HepG2 (cell line): ENCODE data around the gene MBLAC1. TPM values are rescaled to one million over a fixed set of nuclear protein-coding genes. Genes with fewer than 3 reads are reported as not detected.

Experiments used
- FUBP1 ChIP-seq: sonication (generic); formaldehyde crosslinking; IDR thresholded peaks from 2 replicates; pipeline ENCODE4 v1.5.1; 2020; ENCODE audit warnings: missing genetic modification reagents, mild to moderate bottlenecking, borderline replicate concordance
- HDAC6 ChIP-seq: fragments of 200-600 bp; sonication (generic); IDR thresholded peaks from 2 replicates; pipeline ENCODE4 v1.7.0; 2017; ENCODE audit warnings: mild to moderate bottlenecking, antibody characterized with exemption, low read length, low read depth
- JUND ChIP-seq: sonication (generic); formaldehyde crosslinking; IDR thresholded peaks from 2 replicates; pipeline ENCODE4 v1.8.0; 2022; ENCODE audit warnings: mild to moderate bottlenecking, missing genetic modification reagents
- MAF1 ChIP-seq: sonication (generic); formaldehyde crosslinking; IDR thresholded peaks from 2 replicates; pipeline ENCODE4 v1.5.0; 2020; ENCODE audit warnings: missing genetic modification reagents, borderline replicate concordance
- NBN ChIP-seq: fragments of 450-650 bp; conservative IDR thresholded peaks from 2 replicates; pipeline ENCODE4 v1.6.1; 2017
- RAD51 ChIP-seq: fragments of 450-650 bp; IDR thresholded peaks from 2 replicates; pipeline ENCODE4 v1.6.1; 2016; ENCODE audit warnings: borderline replicate concordance
- SNAPC2 ChIP-seq: sonication (generic); formaldehyde crosslinking; IDR thresholded peaks from 2 replicates; pipeline ENCODE4 v1.8.1; 2022; ENCODE audit warnings: mild to moderate bottlenecking, missing genetic modification reagents
- STAT5B ChIP-seq: sonication (generic); formaldehyde crosslinking; IDR thresholded peaks from 2 replicates; pipeline ENCODE4 v1.4.0; 2020; ENCODE audit warnings: missing genetic modification reagents
- THAP7 ChIP-seq: sonication (generic); formaldehyde crosslinking; IDR thresholded peaks from 2 replicates; pipeline ENCODE4 v1.8.1; 2023; ENCODE audit warnings: mild to moderate bottlenecking, missing genetic modification reagents
- TMF1 ChIP-seq: sonication (generic); formaldehyde crosslinking; IDR thresholded peaks from 2 replicates; pipeline ENCODE4 v1.8.1; 2022; ENCODE audit warnings: low read depth, missing genetic modification reagents
- ZBTB10 ChIP-seq: sonication (generic); formaldehyde crosslinking; IDR thresholded peaks from 2 replicates; pipeline ENCODE4 v1.4.0; 2020; ENCODE audit warnings: missing genetic modification reagents, borderline replicate concordance
- ZBTB4 ChIP-seq: sonication (generic); formaldehyde crosslinking; IDR thresholded peaks from 2 replicates; pipeline ENCODE4 v1.4.0; 2020; ENCODE audit warnings: missing genetic modification reagents, mild to moderate bottlenecking, borderline replicate concordance
- ZBTB49 ChIP-seq: sonication (generic); formaldehyde crosslinking; IDR thresholded peaks from 2 replicates; pipeline ENCODE4 v1.4.0; 2020; ENCODE audit warnings: missing genetic modification reagents, borderline replicate concordance
- ZEB1 ChIP-seq: IDR thresholded peaks from 2 replicates; pipeline ENCODE4 v1.6.1; 2012; ENCODE audit warnings: mild to moderate bottlenecking, low read depth, inconsistent platforms; ENCODE audit not compliant: insufficient replicate concordance
- ZNF383 ChIP-seq: sonication (generic); formaldehyde crosslinking; IDR thresholded peaks from 2 replicates; pipeline ENCODE4 v1.4.0; 2020; ENCODE audit warnings: missing genetic modification reagents, mild to moderate bottlenecking, borderline replicate concordance
- polyA plus RNA-seq, 8 experiments: library from polyadenylated mRNA; depleted of rRNA in 3 of 8; stranded (reverse) in 7 of 8; unstranded in 1 of 8; fragments of >200 nt; fragmentation: Illumina TruSeq in 4 of 8; extraction: Trizol in 4 of 8; gene quantifications; 2 replicates each; pipeline versions ENCODE4 v1.2.1 to v1.2.3, GENCODE V29; 2011 to 2016; ENCODE audit warnings: low read depth in 4 of 8, missing spikeins in 1 of 8, mixed read lengths in 1 of 8; ENCODE audit not compliant: insufficient read depth in 1 of 8
- total RNA-seq, 5 experiments: library from RNA; depleted of rRNA; stranded (reverse); fragments of >200 nt; fragmentation: Illumina TruSeq; extraction: Trizol; gene quantifications; 2 replicates each; pipeline ENCODE4 v1.2.3, GENCODE V29; 2016; ENCODE audit warnings: low read depth in 1 of 5

MBLAC1 gene
- total and polyA plus RNA-seq, 2 of the 13 experiments (the other 11 are each of a cell fraction or from before 2014, with no cell fraction given) = 0.79 to 2.1 TPM

- TF ChIP-seq ZBTB10 (0 out of 2 replicates have a peak, but pooled peaks have one; percentile 60), ZNF383 (CRISPR knock-in tag) (peak; percentile 40; the same call in 1 of the 2 replicates), RAD51 (no peak), TMF1 (CRISPR knock-in tag) (peak; percentile 97), THAP7 (peak; percentile 88; the same call in 1 of the 2 replicates), FUBP1 (no peak), ZBTB49 (CRISPR knock-in tag) (no peak), ZEB1 (peak; percentile 38), JUND (no peak), SNAPC2 (CRISPR knock-in tag) (0 out of 2 replicates have a peak, but pooled peaks have one; percentile 23), MAF1 (CRISPR knock-in tag) (no peak; the same call in 1 of the 2 replicates), HDAC6 (no peak), ZBTB4 (CRISPR knock-in tag) (no peak), NBN (no peak), STAT5B (no peak)
Measured at GRCh38 chr7:100088621-100089457, 37.9 kb upstream of the MBLAC1 start, which contains the start of gene COPS6 (continued).
